Measurements from ENCODE around the gene GNAQ. TPM values are rescaled to one million over a fixed set of nuclear protein-coding genes. Genes with fewer than 3 reads are reported as not detected.

GNAQ gene
- polyA plus RNA-seq, 1 donor (not counting 4 experiments of a cell fraction or from before 2014, with no cell fraction given): 64.3 TPM

DNA sequence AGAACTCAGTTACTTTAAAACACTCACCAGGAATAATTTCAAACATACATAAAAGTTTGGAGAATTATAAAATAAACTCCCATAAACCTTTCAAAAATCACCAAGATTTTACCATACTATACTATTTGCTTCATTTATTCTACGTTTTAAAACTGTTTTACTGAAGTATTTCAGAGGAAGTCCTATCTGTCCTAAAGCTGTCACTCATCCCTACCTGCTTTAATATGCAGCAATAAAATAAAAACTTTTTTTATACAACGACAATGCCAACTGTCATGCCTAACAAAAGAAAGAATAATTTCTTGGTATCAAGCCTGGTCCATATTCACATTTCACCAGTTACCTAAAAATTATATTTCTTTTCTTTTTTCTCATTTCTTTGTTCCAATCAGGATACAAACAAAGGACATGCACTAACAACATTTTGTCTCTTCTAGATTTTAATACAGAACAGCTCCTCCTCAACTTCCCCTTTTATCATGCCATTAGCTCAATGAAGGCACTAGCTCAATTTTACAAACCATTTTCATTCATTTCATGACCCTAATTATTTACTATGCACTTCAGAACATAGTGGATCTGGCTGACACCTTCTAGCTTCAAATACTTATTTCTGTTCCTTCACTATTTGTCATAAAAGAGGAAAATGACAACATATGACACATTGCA lies 135.2 kb downstream of the GNAQ start:
- TF ChIP-seq EZH2 (IDR thresholded peaks at IDR 0.05; ENCODE audit: low read length): no peak
- TF ChIP-seq, protein P1, sequence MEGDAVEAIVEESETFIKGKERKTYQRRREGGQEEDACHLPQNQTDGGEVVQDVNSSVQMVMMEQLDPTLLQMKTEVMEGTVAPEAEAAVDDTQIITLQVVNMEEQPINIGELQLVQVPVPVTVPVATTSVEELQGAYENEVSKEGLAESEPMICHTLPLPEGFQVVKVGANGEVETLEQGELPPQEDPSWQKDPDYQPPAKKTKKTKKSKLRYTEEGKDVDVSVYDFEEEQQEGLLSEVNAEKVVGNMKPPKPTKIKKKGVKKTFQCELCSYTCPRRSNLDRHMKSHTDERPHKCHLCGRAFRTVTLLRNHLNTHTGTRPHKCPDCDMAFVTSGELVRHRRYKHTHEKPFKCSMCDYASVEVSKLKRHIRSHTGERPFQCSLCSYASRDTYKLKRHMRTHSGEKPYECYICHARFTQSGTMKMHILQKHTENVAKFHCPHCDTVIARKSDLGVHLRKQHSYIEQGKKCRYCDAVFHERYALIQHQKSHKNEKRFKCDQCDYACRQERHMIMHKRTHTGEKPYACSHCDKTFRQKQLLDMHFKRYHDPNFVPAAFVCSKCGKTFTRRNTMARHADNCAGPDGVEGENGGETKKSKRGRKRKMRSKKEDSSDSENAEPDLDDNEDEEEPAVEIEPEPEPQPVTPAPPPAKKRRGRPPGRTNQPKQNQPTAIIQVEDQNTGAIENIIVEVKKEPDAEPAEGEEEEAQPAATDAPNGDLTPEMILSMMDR (optimal IDR thresholded peaks at IDR 0.05 in 1 of 3, IDR thresholded peaks at IDR 0.05 in 1 of 3, conservative IDR thresholded peaks at IDR 0.05 in 1 of 3; ENCODE audit: extremely low read depth in 1 of 3, insufficient read depth in 2 of 3, low read length in 3 of 3): no peak
- Histone ChIP-seq H3K36me3 (ENCODE audit: control insufficient read depth in 2 of 2, extremely low read depth in 1 of 2, insufficient read depth in 2 of 2, low read length in 2 of 2) (peaks cover 0 to 4% of the 10 kb centered on the region in 2 experiments), H3K79me2 (ENCODE audit: control insufficient read depth, insufficient read depth, low read length) (peaks cover 13% of the 10 kb centered on the region), H3K27ac (ENCODE audit: control insufficient read depth, insufficient read depth, low read length) (no peak overlapping the region), H2AFZ (ENCODE audit: control insufficient read depth, low read length) (no peak overlapping the region), H3K4me2 (ENCODE audit: control insufficient read depth, extremely low read depth, insufficient read depth, low read depth, low read length) (no peak overlapping the region), H3K4me1 (ENCODE audit: control insufficient read depth, extremely low read depth, insufficient read depth, low read length) (peaks cover 9% of the 10 kb centered on the region), H3K4me3 (ENCODE audit: control insufficient read depth in 2 of 3, extremely low read depth in 1 of 3, insufficient read depth in 2 of 3, low read depth in 1 of 3, low read length in 3 of 3) (no peak overlapping the region), H3K9me3 (ENCODE audit: control insufficient read depth, low read depth, low read length) (no peaks in the 10 kb centered on the region), H3K9ac (ENCODE audit: control insufficient read depth, extremely low read depth, insufficient read depth, low read length) (no peak overlapping the region), H4K20me1 (ENCODE audit: control insufficient read depth, extremely low read depth, insufficient read depth, low read length) (no peaks in the 10 kb centered on the region), H3K9me1 (ENCODE audit: control insufficient read depth, extremely low read depth, insufficient read depth, low read length) (peaks cover 2% of the 10 kb centered on the region), H3K27me3 (ENCODE audit: control insufficient read depth, extremely low read depth, insufficient read depth, low read length) (no peaks in the 10 kb centered on the region)
- dilution Hi-C loops (cut with MboI; ENCODE audit: extremely low pct_ligation_motif_present, low sequenced_read_pairs): no loop called here
- DNase-seq (ENCODE audit: low read depth, low spot score) (no peak), FAIRE-seq (no peak)

GRCh38 chr9:77893706-77894105 lies 137.9 kb downstream of the GNAQ start:
- FAIRE-seq (no peak), DNase-seq (ENCODE audit: low read depth, low spot score) (no peak)
- H3K9ac ChIP-seq (ENCODE audit: control insufficient read depth, extremely low read depth, insufficient read depth, low read length): no peak overlapping the region
- H3K27me3 ChIP-seq (ENCODE audit: control insufficient read depth, extremely low read depth, insufficient read depth, low read length): no peaks in the 10 kb centered on the region
- peaks cover 6% of the 10 kb centered on the region for H3K4me1 ChIP-seq (ENCODE audit: control insufficient read depth, extremely low read depth, insufficient read depth, low read length)
- H3K79me2 ChIP-seq (ENCODE audit: control insufficient read depth, insufficient read depth, low read length): peaks cover 7% of the 10 kb centered on the region
- H3K9me1 ChIP-seq (ENCODE audit: control insufficient read depth, extremely low read depth, insufficient read depth, low read length): no peaks in the 10 kb centered on the region
- no peak overlapping the region for H2AFZ ChIP-seq (ENCODE audit: control insufficient read depth, low read length)
- H3K27ac ChIP-seq (ENCODE audit: control insufficient read depth, insufficient read depth, low read length): no peak overlapping the region
- dilution Hi-C loops (cut with MboI; ENCODE audit: extremely low pct_ligation_motif_present, low sequenced_read_pairs): no loop called here
- no peak overlapping the region for H3K4me3 ChIP-seq (ENCODE audit: control insufficient read depth in 2 of 3, extremely low read depth in 1 of 3, insufficient read depth in 2 of 3, low read depth in 1 of 3, low read length in 3 of 3)
- H4K20me1 ChIP-seq (ENCODE audit: control insufficient read depth, extremely low read depth, insufficient read depth, low read length): no peaks in the 10 kb centered on the region
- peaks cover 0 to 4% of the 10 kb centered on the region in 2 experiments for H3K36me3 ChIP-seq (ENCODE audit: control insufficient read depth in 2 of 2, extremely low read depth in 1 of 2, insufficient read depth in 2 of 2, low read length in 2 of 2)
- TF ChIP-seq, protein P1 (optimal IDR thresholded peaks at IDR 0.05 in 1 of 3, IDR thresholded peaks at IDR 0.05 in 1 of 3, conservative IDR thresholded peaks at IDR 0.05 in 1 of 3; ENCODE audit: extremely low read depth in 1 of 3, insufficient read depth in 2 of 3, low read length in 3 of 3): no peak
- TF ChIP-seq EZH2 (IDR thresholded peaks at IDR 0.05; ENCODE audit: low read length): no peak
- H3K4me2 ChIP-seq (ENCODE audit: control insufficient read depth, extremely low read depth, insufficient read depth, low read depth, low read length): no peak overlapping the region
- H3K9me3 ChIP-seq (ENCODE audit: control insufficient read depth, low read depth, low read length): no peaks in the 10 kb centered on the region

Data from keratinocyte (primary cell).